Measurements from ENCODE around the gene MALRD1.

MALRD1 gene

GRCh38 chr10:19048489-19048888, at the start of gene MALRD1:
Gene MALRD1, plus strand, starts transcription at chr10:19048801. Its CDS starts 138 bp downstream, at chr10:19048939.
- DNase-seq: no peak

DNA sequence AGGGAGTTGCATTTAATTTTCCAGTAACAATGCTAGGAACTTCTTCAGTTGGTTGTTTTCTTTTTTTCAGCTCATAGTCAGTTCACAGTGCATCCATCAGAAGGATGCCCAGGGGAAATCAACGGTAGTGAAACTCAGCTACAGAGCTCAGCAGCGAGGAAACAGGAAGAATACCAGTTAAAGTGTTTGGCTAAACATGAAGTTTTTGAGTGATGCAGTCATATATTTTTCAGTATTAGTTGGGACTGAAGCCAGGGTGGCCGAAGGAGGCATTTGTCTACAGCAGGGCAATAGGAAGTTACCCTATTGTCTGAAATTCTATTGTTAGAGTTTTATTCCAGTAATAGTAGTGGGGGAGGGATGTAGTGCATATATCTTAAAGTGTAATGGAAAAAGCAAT, 45.3 kb upstream of the MALRD1 start:
- DNase-seq: peak; percentile 30

- DNase-seq: no peak
Measured at GRCh38 chr10:19012111-19012510, 36.5 kb upstream of the MALRD1 start.

GRCh38 chr10:19014034-19014433, 34.6 kb upstream of the MALRD1 start:
- no peak for DNase-seq

DNA sequence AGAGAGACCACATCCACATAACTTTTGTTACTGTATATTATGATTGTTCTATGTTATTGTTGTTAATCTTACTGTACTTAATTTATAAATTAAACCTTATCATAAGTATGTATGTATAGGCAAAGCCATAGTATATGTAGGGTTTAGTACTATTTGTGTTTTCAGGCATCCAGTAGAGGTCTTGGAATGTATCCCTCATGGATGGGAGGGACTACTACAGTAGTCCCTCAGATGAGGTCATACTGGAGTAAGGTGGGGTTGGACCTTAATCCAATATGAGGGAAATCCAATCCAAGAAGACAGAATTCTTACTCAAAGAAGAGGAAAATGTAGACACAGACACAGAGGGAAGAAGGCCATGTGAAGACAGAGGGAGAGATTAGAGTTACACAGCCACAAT, 34.1 kb upstream of the MALRD1 start:
- no peak for DNase-seq

DNA sequence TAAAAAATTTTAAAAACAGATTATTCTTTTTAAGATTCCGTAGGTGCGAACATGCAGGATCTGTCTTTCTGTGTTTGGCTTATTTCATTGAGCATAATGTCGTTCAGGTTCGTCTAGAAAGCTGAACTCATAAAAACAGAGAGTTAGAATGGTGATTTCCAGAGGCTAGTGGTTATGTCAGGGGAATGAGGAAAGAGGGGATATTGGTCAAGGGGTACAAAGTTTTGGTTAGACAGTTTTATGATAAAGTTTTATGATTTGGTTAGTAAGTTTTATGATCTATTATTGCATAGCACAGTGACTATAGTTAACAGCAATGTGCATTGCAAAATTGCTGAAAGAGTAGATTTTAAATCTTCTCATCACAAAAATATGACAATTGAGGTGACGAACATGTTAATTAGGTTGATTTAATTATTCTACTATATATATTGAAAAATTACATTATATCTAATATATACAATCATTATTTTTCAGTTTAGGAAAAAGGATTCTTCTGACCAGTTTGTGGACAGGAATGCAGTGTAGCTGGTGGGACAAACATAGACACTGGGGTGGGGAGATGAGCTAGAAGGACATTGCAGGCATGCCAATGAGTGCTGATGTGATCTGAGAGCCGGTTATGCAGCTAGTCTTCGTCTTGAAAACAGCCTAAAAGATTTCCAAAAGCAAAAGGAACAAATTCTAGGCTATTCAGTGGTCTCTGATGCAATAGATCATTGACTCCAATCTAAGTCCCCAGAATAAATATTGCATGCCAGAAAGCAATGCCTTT, 31.3 kb upstream of the MALRD1 start:
- no peak for DNase-seq

GRCh38 chr10:19021162-19021561, 27.4 kb upstream of the MALRD1 start:
- no peak for DNase-seq

GRCh38 chr10:19024611-19025010, 24.0 kb upstream of the MALRD1 start:
- DNase-seq: peak; percentile 81

GRCh38 chr10:19031763-19032162, 16.8 kb upstream of the MALRD1 start:
- no peak for DNase-seq

DNA sequence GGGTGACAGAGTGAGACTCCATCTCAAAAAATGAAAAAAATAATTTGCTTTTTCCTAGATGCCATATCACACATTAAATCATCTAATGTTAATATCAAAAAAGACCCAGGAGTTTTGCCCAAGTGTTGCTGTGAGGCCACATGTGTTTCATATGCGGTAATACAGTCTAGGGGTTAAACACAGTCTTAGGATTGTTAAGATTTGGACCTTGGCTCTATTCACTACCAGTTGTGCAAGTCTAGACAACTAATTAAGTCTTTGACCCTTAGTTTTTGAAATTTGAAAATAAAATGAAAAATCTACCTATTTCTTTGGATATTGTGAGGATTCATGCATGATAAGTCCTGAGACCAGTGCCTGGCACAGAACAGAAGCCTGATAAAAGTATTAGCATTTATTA, 14.9 kb upstream of the MALRD1 start:
- no peak for DNase-seq

GRCh38 chr10:19041171-19041570, 7.4 kb upstream of the MALRD1 start:
- no peak for DNase-seq

DNA sequence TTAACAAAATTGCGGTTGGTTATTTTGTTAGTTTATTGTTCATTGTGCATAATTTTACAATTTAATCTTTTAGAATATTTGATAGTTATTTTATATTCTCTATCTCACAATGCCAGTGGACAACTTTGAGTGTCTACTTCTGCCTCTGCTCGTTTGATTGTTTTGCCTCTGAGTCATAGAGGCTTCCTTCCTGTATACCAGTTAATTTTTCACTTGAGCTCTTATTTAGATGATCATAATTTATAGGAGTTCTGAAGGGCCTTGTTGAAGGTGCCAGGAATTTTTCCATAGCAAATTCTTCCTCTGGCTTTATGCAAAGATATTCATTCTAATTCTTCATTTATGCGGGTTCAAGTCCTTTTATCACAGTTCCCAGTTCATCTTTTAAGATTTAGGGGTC, 5.2 kb upstream of the MALRD1 start:
- no peak for DNase-seq

GRCh38 chr10:19046679-19047078, 1.9 kb upstream of the MALRD1 start:
- no peak for DNase-seq

GRCh38 chr10:19048891-19049290, 290 bp downstream of the MALRD1 start:
- no peak for DNase-seq

DNA sequence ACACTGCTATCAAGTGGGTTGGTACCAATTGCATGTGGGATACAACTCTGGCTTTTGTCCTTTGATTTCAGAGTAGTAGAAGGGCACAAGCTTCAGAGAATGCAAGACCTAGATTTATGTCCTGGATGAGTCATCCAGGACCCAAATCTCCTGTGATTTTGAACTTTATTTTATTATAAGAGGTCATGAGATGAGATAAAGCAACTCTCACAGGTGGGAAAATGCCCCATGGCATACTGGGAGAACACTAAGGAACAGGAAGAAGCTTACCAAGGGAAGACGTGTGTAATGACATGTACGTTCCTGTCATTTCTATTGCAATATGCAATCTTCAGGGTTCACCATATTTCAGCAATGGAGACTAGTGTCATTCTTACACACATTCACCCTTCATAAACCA, 966 bp downstream of the MALRD1 start:
- no peak for DNase-seq

GRCh38 chr10:19054289-19054835, 5.8 kb downstream of the MALRD1 start:
- DNase-seq: no peak

DNA sequence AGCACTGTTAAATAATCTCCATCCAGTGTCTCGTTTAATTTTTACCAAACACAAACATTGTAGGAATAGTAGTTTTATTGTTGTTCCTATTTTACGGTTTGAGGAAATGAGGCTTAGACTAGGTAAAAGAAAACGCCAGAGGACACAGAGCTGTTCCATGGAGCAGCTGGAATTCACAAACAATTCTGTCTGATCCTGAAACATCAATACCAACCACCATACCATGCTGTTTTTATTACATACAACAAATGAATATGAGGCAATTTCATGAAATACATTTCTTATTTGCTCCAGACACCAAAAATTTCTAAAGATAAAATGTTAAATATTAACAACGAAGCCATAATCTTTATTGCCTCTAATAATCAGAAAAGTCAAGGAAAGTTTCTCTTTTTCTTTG, 9.4 kb downstream of the MALRD1 start:
- no peak for DNase-seq

- DNase-seq: no peak
Measured at GRCh38 chr10:19063986-19064385, 15.4 kb downstream of the MALRD1 start.

- DNase-seq: no peak
Measured at GRCh38 chr10:19071946-19072345, 23.3 kb downstream of the MALRD1 start.

GRCh38 chr10:19077276-19077675, 28.7 kb downstream of the MALRD1 start:
- no peak for DNase-seq

GRCh38 chr10:19096501-19097073, 48.0 kb downstream of the MALRD1 start:
- no peak for DNase-seq

- DNase-seq: no peak
Measured at GRCh38 chr10:19097151-19097550, 48.5 kb downstream of the MALRD1 start.

- no peak for DNase-seq
Measured at GRCh38 chr10:19098803-19099202, 50.2 kb downstream of the MALRD1 start.

DNA sequence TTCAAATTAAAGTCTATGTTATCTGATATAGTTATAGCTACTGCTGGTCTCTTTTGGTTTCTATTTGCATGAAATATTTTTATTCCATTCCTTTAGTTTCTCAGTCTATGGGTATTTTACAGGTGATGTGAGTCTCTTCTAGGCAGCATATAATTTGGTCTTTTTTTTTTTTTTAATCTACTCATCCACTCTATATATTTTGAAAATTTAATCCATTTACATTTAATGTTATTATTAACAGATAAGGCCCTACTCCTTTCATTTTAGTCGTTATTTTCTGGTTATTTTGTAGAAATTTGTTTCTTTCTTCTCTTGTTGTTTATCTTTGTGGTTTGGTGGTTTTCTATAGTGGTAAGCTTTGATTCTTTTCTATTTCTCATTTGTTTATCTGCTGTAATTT, 58.8 kb downstream of the MALRD1 start:
- DNase-seq: no peak
